ENCODE results near the gene RPL22.

GRCh38 chr1:6181347-6181770 lies 18.0 kb downstream of the RPL22 start:
- TF ChIP-seq TSC22D2 (CRISPR knock-in tag; IDR thresholded peaks at IDR 0.05; ENCODE audit: borderline replicate concordance) (no peak), ZNF207 (IDR thresholded peaks at IDR 0.05; ENCODE audit: borderline replicate concordance) (no peak), ZNF737 (CRISPR knock-in tag; IDR thresholded peaks at IDR 0.05; ENCODE audit: borderline replicate concordance) (no peak), ASH2L (IDR thresholded peaks at IDR 0.05; ENCODE audit: insufficient read length, low read depth, low read length) (no peak), ZNF136 (CRISPR knock-in tag; IDR thresholded peaks at IDR 0.05; ENCODE audit: low read depth) (no peak), MED8 (CRISPR knock-in tag; IDR thresholded peaks at IDR 0.05; ENCODE audit: insufficient replicate concordance) (no peak), PCBP1 (IDR thresholded peaks at IDR 0.05; ENCODE audit: borderline replicate concordance, low read depth, low read length) (no peak), MYNN (CRISPR knock-in tag; IDR thresholded peaks at IDR 0.05; ENCODE audit: low read depth) (no peak), ARID5B (CRISPR knock-in tag; IDR thresholded peaks at IDR 0.05) (no peak)
